ENCODE measurements around the gene CAMSAP1.

CAMSAP1 gene

GRCh38 chr9:135797507-135798262, 109.7 kb downstream of the CAMSAP1 start:
- peaks cover 13% of the 10 kb centered on the region for H3K27me3 ChIP-seq (ENCODE audit: low read depth)
- no peaks in the 10 kb centered on the region for H3K4me1 ChIP-seq
- no peak overlapping the region for H3K4me3 ChIP-seq
- no peaks in the 10 kb centered on the region for H3K36me3 ChIP-seq (replicated peaks)
- DNase-seq (ENCODE audit: low spot score in 2 of 2), result peak; percentile 30 to 80
- in situ Hi-C loops (cut with MboI; ENCODE audit: low sequenced_read_pairs), result loop anchor here (25.0 kb wide), 1 partner anchor 110 kb away; the partner anchor contains the start of gene SOHLH1
- H3K9me3 ChIP-seq, result no peaks in the 10 kb centered on the region

- in situ Hi-C loops (cut with MboI; ENCODE audit: low sequenced_read_pairs), result loop anchor here (25.0 kb wide), 1 partner anchor 110 kb away; the partner anchor contains the start of gene SOHLH1
- no peaks in the 10 kb centered on the region for H3K9me3 ChIP-seq
- H3K4me3 ChIP-seq, result no peak overlapping the region
- no peak for DNase-seq (ENCODE audit: low spot score in 2 of 2)
- no peaks in the 10 kb centered on the region for H3K4me1 ChIP-seq
- H3K27me3 ChIP-seq (ENCODE audit: low read depth), result peaks cover 16% of the 10 kb centered on the region
- no peaks in the 10 kb centered on the region for H3K36me3 ChIP-seq (replicated peaks)
These were observed 110.4 kb downstream of the CAMSAP1 start for GRCh38 chr9:135796784-135797485.

GRCh38 chr9:135795391-135795790, 112.0 kb downstream of the CAMSAP1 start:
- Histone ChIP-seq H3K36me3 (replicated peaks) (no peaks in the 10 kb centered on the region), H3K4me1 (no peaks in the 10 kb centered on the region), H3K27me3 (ENCODE audit: low read depth) (peaks cover 31% of the 10 kb centered on the region), H3K9me3 (no peaks in the 10 kb centered on the region), H3K4me3 (no peak overlapping the region)
- in situ Hi-C loops (cut with MboI; ENCODE audit: low sequenced_read_pairs), result loop anchor here (25.0 kb wide), 1 partner anchor 108 kb away; the partner anchor contains the start of gene SOHLH1
- no peak for DNase-seq (ENCODE audit: low spot score in 2 of 2)

GRCh38 chr9:135794361-135794885, 112.9 kb downstream of the CAMSAP1 start:
- Histone ChIP-seq H3K4me1 (no peaks in the 10 kb centered on the region), H3K36me3 (replicated peaks) (no peaks in the 10 kb centered on the region), H3K4me3 (no peak overlapping the region), H3K27me3 (ENCODE audit: low read depth) (peaks cover 39% of the 10 kb centered on the region), H3K9me3 (no peaks in the 10 kb centered on the region)
- no peak for DNase-seq (ENCODE audit: low spot score in 2 of 2)
- in situ Hi-C loops (cut with MboI; ENCODE audit: low sequenced_read_pairs), result loop anchor here (25.0 kb wide), 1 partner anchor 107 kb away; the partner anchor contains the start of gene SOHLH1

GRCh38 chr9:135794057-135794335, 113.3 kb downstream of the CAMSAP1 start:
- Histone ChIP-seq H3K4me3 (no peak overlapping the region), H3K36me3 (replicated peaks) (no peaks in the 10 kb centered on the region), H3K27me3 (ENCODE audit: low read depth) (peaks cover 43% of the 10 kb centered on the region), H3K4me1 (no peaks in the 10 kb centered on the region), H3K9me3 (no peaks in the 10 kb centered on the region)
- in situ Hi-C loops (cut with MboI; ENCODE audit: low sequenced_read_pairs), result loop anchor here (25.0 kb wide), 1 partner anchor 107 kb away; the partner anchor contains the start of gene SOHLH1
- no peak for DNase-seq (ENCODE audit: low spot score in 2 of 2)

- H3K4me1 ChIP-seq, result no peaks in the 10 kb centered on the region
- in situ Hi-C loops (cut with MboI; ENCODE audit: low sequenced_read_pairs), result loop anchor here (25.0 kb wide), 1 partner anchor 106 kb away; the partner anchor contains the start of gene SOHLH1
- H3K27me3 ChIP-seq (ENCODE audit: low read depth), result peaks cover 49% of the 10 kb centered on the region
- no peaks in the 10 kb centered on the region for H3K9me3 ChIP-seq
- DNase-seq (ENCODE audit: low spot score in 2 of 2), result no peak
- no peak overlapping the region for H3K4me3 ChIP-seq
- no peaks in the 10 kb centered on the region for H3K36me3 ChIP-seq (replicated peaks)
These were observed 113.9 kb downstream of the CAMSAP1 start for GRCh38 chr9:135793221-135794056.

- DNase-seq (ENCODE audit: low spot score in 2 of 2), result no peak
- Histone ChIP-seq H3K4me3 (no peak overlapping the region), H3K27me3 (ENCODE audit: low read depth) (peaks cover 58% of the 10 kb centered on the region), H3K9me3 (no peaks in the 10 kb centered on the region), H3K4me1 (no peaks in the 10 kb centered on the region), H3K36me3 (replicated peaks) (no peaks in the 10 kb centered on the region)
- in situ Hi-C loops (cut with MboI; ENCODE audit: low sequenced_read_pairs), result loop anchor here (25.0 kb wide), 1 partner anchor 105 kb away; the partner anchor contains the start of gene SOHLH1
These were observed 114.8 kb downstream of the CAMSAP1 start for GRCh38 chr9:135792268-135793128.

GRCh38 chr9:135791431-135792267, 115.7 kb downstream of the CAMSAP1 start:
- no peaks in the 10 kb centered on the region for H3K36me3 ChIP-seq (replicated peaks)
- in situ Hi-C loops (cut with MboI; ENCODE audit: low sequenced_read_pairs), result loop anchor here (25.0 kb wide), 1 partner anchor 104 kb away; the partner anchor contains the start of gene SOHLH1
- peaks cover 67% of the 10 kb centered on the region for H3K27me3 ChIP-seq (ENCODE audit: low read depth)
- H3K9me3 ChIP-seq, result no peaks in the 10 kb centered on the region
- no peak overlapping the region for H3K4me3 ChIP-seq
- DNase-seq (ENCODE audit: low spot score in 2 of 2), result no peak
- H3K4me1 ChIP-seq, result no peaks in the 10 kb centered on the region

- Histone ChIP-seq H3K27me3 (ENCODE audit: low read depth) (peaks cover 70% of the 10 kb centered on the region), H3K36me3 (replicated peaks) (no peaks in the 10 kb centered on the region), H3K4me3 (no peak overlapping the region), H3K9me3 (no peaks in the 10 kb centered on the region), H3K4me1 (no peaks in the 10 kb centered on the region)
- in situ Hi-C loops (cut with MboI; ENCODE audit: low sequenced_read_pairs), result loop anchor here (25.0 kb wide), 1 partner anchor 104 kb away; the partner anchor contains the start of gene SOHLH1
- no peak for DNase-seq (ENCODE audit: low spot score in 2 of 2)
These were observed 116.5 kb downstream of the CAMSAP1 start for GRCh38 chr9:135790850-135791249.

GRCh38 chr9:135790356-135790755, 117.0 kb downstream of the CAMSAP1 start:
- no peak overlapping the region for H3K4me3 ChIP-seq
- in situ Hi-C loops (cut with MboI; ENCODE audit: low sequenced_read_pairs), result loop anchor here (25.0 kb wide), 1 partner anchor 103 kb away; the partner anchor contains the start of gene SOHLH1
- no peaks in the 10 kb centered on the region for H3K36me3 ChIP-seq (replicated peaks)
- no peak for DNase-seq (ENCODE audit: low spot score in 2 of 2)
- no peaks in the 10 kb centered on the region for H3K4me1 ChIP-seq
- H3K27me3 ChIP-seq (ENCODE audit: low read depth), result peaks cover 73% of the 10 kb centered on the region
- H3K9me3 ChIP-seq, result no peaks in the 10 kb centered on the region

- in situ Hi-C loops (cut with MboI; ENCODE audit: low sequenced_read_pairs), result loop anchor here (25.0 kb wide), 1 partner anchor 103 kb away; the partner anchor contains the start of gene SOHLH1
- H3K4me1 ChIP-seq, result no peaks in the 10 kb centered on the region
- H3K4me3 ChIP-seq, result no peak overlapping the region
- no peak for DNase-seq (ENCODE audit: low spot score in 2 of 2)
- H3K36me3 ChIP-seq (replicated peaks), result no peaks in the 10 kb centered on the region
- no peaks in the 10 kb centered on the region for H3K9me3 ChIP-seq
- H3K27me3 ChIP-seq (ENCODE audit: low read depth), result peaks cover 73% of the 10 kb centered on the region
These were observed 117.5 kb downstream of the CAMSAP1 start for GRCh38 chr9:135789838-135790291.

Data from HAP-1 (cell line).